ENCODE measurements around the gene PEAK1. TPM values are rescaled to one million over a fixed set of nuclear protein-coding genes. Genes with fewer than 3 reads are reported as not detected.

PEAK1 gene
- total RNA-seq, 1 experiment from 2014 or later = 58.7 TPM

DNA sequence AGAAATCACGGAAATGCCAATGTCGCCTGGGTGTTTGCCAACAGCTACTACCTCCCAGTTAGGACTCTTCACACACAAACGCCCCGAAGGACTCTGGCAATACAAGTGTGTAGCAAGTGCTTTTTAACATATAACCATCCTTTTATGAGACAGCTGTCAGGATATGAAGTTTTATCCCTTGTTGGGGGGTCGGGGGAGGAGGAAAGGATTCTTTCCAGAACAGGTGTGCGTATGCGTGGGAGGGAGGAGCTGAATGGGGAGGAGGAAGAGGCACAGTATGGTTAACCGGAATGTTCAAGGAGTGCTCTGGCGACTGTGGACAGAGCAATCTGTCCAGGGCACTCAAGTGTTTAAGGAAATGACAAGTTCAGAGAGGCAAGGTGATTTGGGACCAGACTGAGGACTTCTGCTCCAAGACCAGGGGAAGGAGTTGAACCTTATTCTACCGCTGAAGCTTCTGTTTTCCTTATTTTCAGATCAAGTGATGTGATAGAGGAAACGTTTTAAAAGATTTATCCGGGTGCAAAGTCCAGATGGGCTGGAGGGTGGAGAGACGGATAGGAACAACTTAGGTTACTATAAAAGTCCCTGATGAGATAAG lies 350.3 kb downstream of the PEAK1 start:
- intact Hi-C loops (cut with micrococcal nuclease; ENCODE audit: unreplicated experiment) (no loop called here), in situ Hi-C loops (cut with HindIII; ENCODE audit: low pct_unique_long_range_greater_than_20kb, low sequenced_read_pairs) (no loop called here)
- no TSS peak for BruUV-seq (replicated peaks)
- ChIA-PET POLR2A (no interaction called here), CTCF (no interaction called here)
- peaks cover 2% of the 10 kb centered on the region; the same call in 1 of the 2 replicates for H3K36me3 ChIP-seq (ENCODE audit: control insufficient read depth, insufficient read depth, low read length)
- ATAC-seq = no peak
- no peaks in the 10 kb centered on the region for H3K27me3 ChIP-seq (ENCODE audit: control insufficient read depth, insufficient read depth, low read length)
- H3K9me3 ChIP-seq (ENCODE audit: control insufficient read depth, insufficient read depth, low read depth, low read length) = no peaks in the 10 kb centered on the region
- TF ChIP-seq, protein P1, sequence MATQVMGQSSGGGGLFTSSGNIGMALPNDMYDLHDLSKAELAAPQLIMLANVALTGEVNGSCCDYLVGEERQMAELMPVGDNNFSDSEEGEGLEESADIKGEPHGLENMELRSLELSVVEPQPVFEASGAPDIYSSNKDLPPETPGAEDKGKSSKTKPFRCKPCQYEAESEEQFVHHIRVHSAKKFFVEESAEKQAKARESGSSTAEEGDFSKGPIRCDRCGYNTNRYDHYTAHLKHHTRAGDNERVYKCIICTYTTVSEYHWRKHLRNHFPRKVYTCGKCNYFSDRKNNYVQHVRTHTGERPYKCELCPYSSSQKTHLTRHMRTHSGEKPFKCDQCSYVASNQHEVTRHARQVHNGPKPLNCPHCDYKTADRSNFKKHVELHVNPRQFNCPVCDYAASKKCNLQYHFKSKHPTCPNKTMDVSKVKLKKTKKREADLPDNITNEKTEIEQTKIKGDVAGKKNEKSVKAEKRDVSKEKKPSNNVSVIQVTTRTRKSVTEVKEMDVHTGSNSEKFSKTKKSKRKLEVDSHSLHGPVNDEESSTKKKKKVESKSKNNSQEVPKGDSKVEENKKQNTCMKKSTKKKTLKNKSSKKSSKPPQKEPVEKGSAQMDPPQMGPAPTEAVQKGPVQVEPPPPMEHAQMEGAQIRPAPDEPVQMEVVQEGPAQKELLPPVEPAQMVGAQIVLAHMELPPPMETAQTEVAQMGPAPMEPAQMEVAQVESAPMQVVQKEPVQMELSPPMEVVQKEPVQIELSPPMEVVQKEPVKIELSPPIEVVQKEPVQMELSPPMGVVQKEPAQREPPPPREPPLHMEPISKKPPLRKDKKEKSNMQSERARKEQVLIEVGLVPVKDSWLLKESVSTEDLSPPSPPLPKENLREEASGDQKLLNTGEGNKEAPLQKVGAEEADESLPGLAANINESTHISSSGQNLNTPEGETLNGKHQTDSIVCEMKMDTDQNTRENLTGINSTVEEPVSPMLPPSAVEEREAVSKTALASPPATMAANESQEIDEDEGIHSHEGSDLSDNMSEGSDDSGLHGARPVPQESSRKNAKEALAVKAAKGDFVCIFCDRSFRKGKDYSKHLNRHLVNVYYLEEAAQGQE (IDR thresholded peaks at IDR 0.05; ENCODE audit: insufficient read depth in 1 of 2, low read depth in 2 of 2, low read length in 1 of 2) = no peak
- TF ChIP-seq TCF7L2 (IDR thresholded peaks at IDR 0.05; ENCODE audit: low read depth, low read length) = no peak
- no peak for TF ChIP-seq POLR2AphosphoS5 (IDR thresholded peaks at IDR 0.05; ENCODE audit: low read depth, low read length)
- no peak for TF ChIP-seq CTCF (IDR thresholded peaks at IDR 0.05)
- H3K4me1 ChIP-seq (ENCODE audit: control insufficient read depth, insufficient read depth, low read length) = peaks cover 28% of the 10 kb centered on the region
- peak overlapping the region; percentile 66 to 76 for H3K4me3 ChIP-seq (ENCODE audit: low read depth in 2 of 2, low read length in 2 of 2)
- no peak for DNase-seq (ENCODE audit: low read depth, low spot score)
- peak overlapping the region; percentile 70 for H3K27ac ChIP-seq (ENCODE audit: low read length)

- BruUV-seq (replicated peaks) = TSS peak; percentile 57
- peaks cover 34% of the 10 kb centered on the region for H3K4me1 ChIP-seq (ENCODE audit: control insufficient read depth, insufficient read depth, low read length)
- DNase-seq (ENCODE audit: low read depth, low spot score) = no peak
- CTCF ChIA-PET = no interaction called here
- in situ Hi-C loops (cut with HindIII; ENCODE audit: low pct_unique_long_range_greater_than_20kb, low sequenced_read_pairs) (no loop called here), intact Hi-C loops (cut with micrococcal nuclease; ENCODE audit: unreplicated experiment) (no loop called here)
- ATAC-seq = no peak
- H3K9me3 ChIP-seq (ENCODE audit: control insufficient read depth, insufficient read depth, low read depth, low read length) = no peaks in the 10 kb centered on the region
- H3K27ac ChIP-seq (ENCODE audit: low read length) = no peak overlapping the region
- peaks cover 2% of the 10 kb centered on the region; the same call in 1 of the 2 replicates for H3K36me3 ChIP-seq (ENCODE audit: control insufficient read depth, insufficient read depth, low read length)
- no peak for TF ChIP-seq SIN3A (IDR thresholded peaks at IDR 0.05; ENCODE audit: borderline replicate concordance, insufficient read depth, low read depth, low read length)
- no peak for TF ChIP-seq CTCF (IDR thresholded peaks at IDR 0.05)
- TF ChIP-seq TCF7L2 (IDR thresholded peaks at IDR 0.05; ENCODE audit: low read depth, low read length) = no peak
- TF ChIP-seq POLR2AphosphoS5 (IDR thresholded peaks at IDR 0.05; ENCODE audit: low read depth, low read length) = no peak
- TF ChIP-seq, protein P1 (IDR thresholded peaks at IDR 0.05; ENCODE audit: insufficient read depth in 1 of 2, low read depth in 2 of 2, low read length in 1 of 2) = no peak
- H3K27me3 ChIP-seq (ENCODE audit: control insufficient read depth, insufficient read depth, low read length) = no peaks in the 10 kb centered on the region
- no peak overlapping the region for H3K4me3 ChIP-seq (ENCODE audit: low read depth in 2 of 2, low read length in 2 of 2)
- POLR2A ChIA-PET = no interaction called here
These were observed 351.3 kb downstream of the PEAK1 start for GRCh38 chr15:77068633-77069032.
